Gastroesophageal sphincter (tissue), 3 donors: ENCODE data around the gene SUB1.

Experiments used
- EP300 ChIP-seq: sonication (generic); formaldehyde crosslinking; IDR thresholded peaks from one replicate; pipeline ENCODE4 v1.6.1; 2017; ENCODE audit warnings: antibody characterized with exemption, mild to moderate bottlenecking
- POLR2A ChIP-seq, 2 donors: fragments of 450-650 bp; IDR thresholded peaks; one replicate each; pipeline ENCODE4 v1.6.1; 2017; ENCODE audit warnings: antibody characterized with exemption in 2 of 2, mild to moderate bottlenecking in 2 of 2, moderate library complexity in 1 of 2
- POLR2AphosphoS5 ChIP-seq: sonication (generic); formaldehyde crosslinking; IDR thresholded peaks from one replicate; pipeline ENCODE4 v1.6.1; 2017; ENCODE audit warnings: antibody characterized with exemption
- TF ChIP-seq, protein P1 (sequence below), 4 experiments: fragments of 200-600 bp in 2 of 4; fragments of 450-650 bp in 2 of 4; sonication (generic) in 1 of 4; IDR thresholded peaks; one replicate each; pipeline ENCODE4 v1.5.1; 2017 to 2019; ENCODE audit warnings: antibody characterized with exemption in 4 of 4, mild to moderate bottlenecking in 2 of 4, moderate library complexity in 2 of 4

GRCh38 chr5:32604800-32605765 is 19.7 kb downstream of the SUB1 start:
- TF ChIP-seq, protein P1, sequence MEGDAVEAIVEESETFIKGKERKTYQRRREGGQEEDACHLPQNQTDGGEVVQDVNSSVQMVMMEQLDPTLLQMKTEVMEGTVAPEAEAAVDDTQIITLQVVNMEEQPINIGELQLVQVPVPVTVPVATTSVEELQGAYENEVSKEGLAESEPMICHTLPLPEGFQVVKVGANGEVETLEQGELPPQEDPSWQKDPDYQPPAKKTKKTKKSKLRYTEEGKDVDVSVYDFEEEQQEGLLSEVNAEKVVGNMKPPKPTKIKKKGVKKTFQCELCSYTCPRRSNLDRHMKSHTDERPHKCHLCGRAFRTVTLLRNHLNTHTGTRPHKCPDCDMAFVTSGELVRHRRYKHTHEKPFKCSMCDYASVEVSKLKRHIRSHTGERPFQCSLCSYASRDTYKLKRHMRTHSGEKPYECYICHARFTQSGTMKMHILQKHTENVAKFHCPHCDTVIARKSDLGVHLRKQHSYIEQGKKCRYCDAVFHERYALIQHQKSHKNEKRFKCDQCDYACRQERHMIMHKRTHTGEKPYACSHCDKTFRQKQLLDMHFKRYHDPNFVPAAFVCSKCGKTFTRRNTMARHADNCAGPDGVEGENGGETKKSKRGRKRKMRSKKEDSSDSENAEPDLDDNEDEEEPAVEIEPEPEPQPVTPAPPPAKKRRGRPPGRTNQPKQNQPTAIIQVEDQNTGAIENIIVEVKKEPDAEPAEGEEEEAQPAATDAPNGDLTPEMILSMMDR (IDR thresholded peaks at IDR 0.05) = no peak
- TF ChIP-seq EP300 (no peak), POLR2AphosphoS5 (no peak), POLR2A (IDR thresholded peaks at IDR 0.05) (no peak)
